H9 (cell line): ENCODE results near the gene DUOXA2. TPM values are rescaled to one million over a fixed set of nuclear protein-coding genes. Genes with fewer than 3 reads are reported as not detected.

Source experiments
- DNase-seq: peaks from one replicate; pipeline ENCODE4 v3.0.0-alpha.2; 2017
- H2AFZ ChIP-seq: one replicate; pipeline ENCODE4 v1.6.1; 2013; ENCODE audit warnings: mild to moderate bottlenecking, low read length, control low read depth, moderate library complexity
- H2AK5ac ChIP-seq: 2 replicates; pipeline ENCODE4 v1.6.1; 2013; ENCODE audit warnings: low read length, control low read depth, mixed read lengths; ENCODE audit not compliant: insufficient read length
- H2BK120ac ChIP-seq: one replicate; pipeline ENCODE4 v1.6.1; 2013; ENCODE audit warnings: low read depth, mild to moderate bottlenecking, low read length, control low read depth, inconsistent platforms; ENCODE audit not compliant: poor library complexity, severe bottlenecking
- H2BK12ac ChIP-seq: 2 replicates; pipeline ENCODE4 v1.6.1; 2013; ENCODE audit warnings: low read length, control low read depth, mixed read lengths, low read depth; ENCODE audit not compliant: insufficient read length
- H2BK15ac ChIP-seq: 2 replicates; pipeline ENCODE4 v1.6.1; 2013; ENCODE audit warnings: low read depth, low read length, control low read depth
- H2BK20ac ChIP-seq: one replicate; pipeline ENCODE4 v1.6.1; 2013; ENCODE audit warnings: low read depth, mild to moderate bottlenecking, low read length, control low read depth, inconsistent platforms; ENCODE audit not compliant: poor library complexity, severe bottlenecking
- H2BK5ac ChIP-seq: 2 replicates; pipeline ENCODE4 v1.6.1; 2013; ENCODE audit warnings: low read length, control low read depth, mixed read lengths; ENCODE audit not compliant: insufficient read length
- H3K14ac ChIP-seq: 2 replicates; pipeline ENCODE4 v1.6.1; 2013; ENCODE audit warnings: low read length, control low read depth; ENCODE audit not compliant: insufficient read depth
- H3K18ac ChIP-seq: 2 replicates; pipeline ENCODE4 v1.6.1; 2013; ENCODE audit warnings: low read depth, mild to moderate bottlenecking, mixed read lengths, low read length, control low read depth; ENCODE audit not compliant: insufficient read length
- H3K23ac ChIP-seq: 2 replicates; pipeline ENCODE4 v1.6.1; 2013; ENCODE audit warnings: low read length, control low read depth, mixed read lengths, low read depth; ENCODE audit not compliant: insufficient read length
- H3K23me2 ChIP-seq: 2 replicates; pipeline ENCODE4 v1.6.1; 2013; ENCODE audit warnings: low read depth, mild to moderate bottlenecking, mixed read lengths, low read length, control low read depth; ENCODE audit not compliant: insufficient read length, poor library complexity, severe bottlenecking
- H3K27ac ChIP-seq: 2 replicates; pipeline ENCODE4 v1.5.1; 2013; ENCODE audit warnings: low read length, control low read depth, mixed read lengths, low read depth; ENCODE audit not compliant: insufficient read length
- H3K27me3 ChIP-seq: 2 replicates; pipeline ENCODE4 v1.6.1; 2013; ENCODE audit warnings: low read length, control low read depth, inconsistent platforms; ENCODE audit not compliant: insufficient read depth
- H3K4ac ChIP-seq: 2 replicates; pipeline ENCODE4 v1.6.1; 2013; ENCODE audit warnings: low read depth, mild to moderate bottlenecking, control low read depth, inconsistent platforms, low read length, moderate library complexity
- H3K4me1 ChIP-seq: 2 replicates; pipeline ENCODE4 v1.6.1; 2013; ENCODE audit warnings: low read length, control low read depth, inconsistent platforms; ENCODE audit not compliant: insufficient read depth
- H3K4me2 ChIP-seq: 2 replicates; pipeline ENCODE4 v1.6.1; 2013; ENCODE audit warnings: low read length, control low read depth, mixed read lengths; ENCODE audit not compliant: insufficient read length, insufficient read depth
- H3K56ac ChIP-seq: 2 replicates; pipeline ENCODE4 v1.6.1; 2013; ENCODE audit warnings: low read depth, mild to moderate bottlenecking, mixed read lengths, low read length, control low read depth; ENCODE audit not compliant: insufficient read length
- H3K79me1 ChIP-seq: 2 replicates; pipeline ENCODE4 v1.6.1; 2013; ENCODE audit warnings: low read depth, mild to moderate bottlenecking, moderate library complexity, low read length, control low read depth, inconsistent platforms; ENCODE audit not compliant: insufficient read depth, poor library complexity, severe bottlenecking
- H3K79me2 ChIP-seq: 2 replicates; pipeline ENCODE4 v1.6.1; 2013; ENCODE audit warnings: low read length, control low read depth, inconsistent platforms; ENCODE audit not compliant: insufficient read depth
- H3K9ac ChIP-seq: 2 replicates; pipeline ENCODE4 v1.6.1; 2013; ENCODE audit warnings: low read length, control low read depth, mixed read lengths; ENCODE audit not compliant: insufficient read length; ENCODE audit errors: extremely low read depth
- H3K9me3 ChIP-seq: one replicate; pipeline ENCODE4 v1.6.1; 2013; ENCODE audit warnings: low read depth, low read length, inconsistent platforms; ENCODE audit not compliant: control insufficient read depth
- H3T11ph ChIP-seq: one replicate; pipeline ENCODE4 v1.6.1; 2013; ENCODE audit warnings: mild to moderate bottlenecking, low read length, control low read depth, inconsistent platforms
- H4K20me1 ChIP-seq: one replicate; pipeline ENCODE4 v1.6.1; 2013; ENCODE audit not compliant: control insufficient read depth, insufficient read length, insufficient read depth
- H4K5ac ChIP-seq: 2 replicates; pipeline ENCODE4 v1.6.1; 2013; ENCODE audit warnings: low read depth, mild to moderate bottlenecking, mixed read lengths, low read length, control low read depth; ENCODE audit not compliant: insufficient read length
- H4K8ac ChIP-seq: replicated peaks from 2 replicates; pipeline ENCODE4 v1.6.1; 2013; ENCODE audit warnings: low read length, control low read depth, mixed read lengths, low read depth; ENCODE audit not compliant: insufficient read length
- H4K91ac ChIP-seq: 2 replicates; pipeline ENCODE4 v1.6.1; 2013; ENCODE audit warnings: low read depth, mild to moderate bottlenecking, moderate library complexity, mixed read lengths, low read length, control low read depth; ENCODE audit not compliant: insufficient read length
- H3K27ac Mint-ChIP-seq, 3 experiments: 2 replicates in 2 of 3; 3 replicates in 1 of 3; pipeline ENCODE4 v1.8.0; 2020 to 2021; ENCODE audit warnings: mixed read lengths in 3 of 3, mild to moderate bottlenecking in 1 of 3, moderate library complexity in 1 of 3
- H3K27me3 Mint-ChIP-seq: 2 replicates; pipeline ENCODE4 v1.8.0; 2021; ENCODE audit warnings: low read depth, mild to moderate bottlenecking, moderate library complexity, mixed read lengths
- H3K36me3 Mint-ChIP-seq, 3 experiments: 2 replicates in 2 of 3; 3 replicates in 1 of 3; pipeline ENCODE4 v1.8.0; 2020 to 2021; ENCODE audit warnings: low read depth in 3 of 3, mixed read lengths in 3 of 3; ENCODE audit not compliant: insufficient read depth in 1 of 3
- H3K4me1 Mint-ChIP-seq, 2 experiments: 2 replicates each; pipeline ENCODE4 v1.8.0; 2020; ENCODE audit warnings: mixed read lengths in 2 of 2
- H3K4me3 Mint-ChIP-seq, 2 experiments: 2 replicates in 1 of 2; 3 replicates in 1 of 2; pipeline ENCODE4 v1.8.0; 2020 to 2021; ENCODE audit warnings: mild to moderate bottlenecking in 2 of 2, mixed read lengths in 2 of 2, moderate library complexity in 1 of 2
- H3K9me3 Mint-ChIP-seq, 2 experiments: 2 replicates in 1 of 2; 3 replicates in 1 of 2; pipeline ENCODE4 v1.8.0; 2020; ENCODE audit warnings: mild to moderate bottlenecking in 2 of 2, mixed read lengths in 2 of 2, moderate library complexity in 1 of 2
- WGBS: extraction: QIAGEN DNeasy Blood & Tissue Kit; methylation state at CpG from one replicate; pipeline ENCODE4 v1.1.7; 2013; ENCODE audit warnings: missing lambda C conversion rate, low lambda C conversion rate, mixed read lengths; ENCODE audit not compliant: insufficient read length; ENCODE audit errors: extremely low coverage; 5-methylcytosine and 5-hydroxymethylcytosine counted together
- total RNA-seq: library from RNA; stranded (reverse); gene quantifications from 2 replicates; pipeline ENCODE4 v1.2.1, GENCODE V29; 2021
- TF ChIP-seq, protein P1 (sequence below): fragments of 200-600 bp; sonication (generic); conservative IDR thresholded peaks from 3 replicates; pipeline ENCODE4 v1.8.0; 2021; ENCODE audit warnings: antibody characterized with exemption, mild to moderate bottlenecking

DUOXA2 gene
- total RNA-seq, 1 experiment from 2014 or later: not detected

- TF ChIP-seq, protein P1, sequence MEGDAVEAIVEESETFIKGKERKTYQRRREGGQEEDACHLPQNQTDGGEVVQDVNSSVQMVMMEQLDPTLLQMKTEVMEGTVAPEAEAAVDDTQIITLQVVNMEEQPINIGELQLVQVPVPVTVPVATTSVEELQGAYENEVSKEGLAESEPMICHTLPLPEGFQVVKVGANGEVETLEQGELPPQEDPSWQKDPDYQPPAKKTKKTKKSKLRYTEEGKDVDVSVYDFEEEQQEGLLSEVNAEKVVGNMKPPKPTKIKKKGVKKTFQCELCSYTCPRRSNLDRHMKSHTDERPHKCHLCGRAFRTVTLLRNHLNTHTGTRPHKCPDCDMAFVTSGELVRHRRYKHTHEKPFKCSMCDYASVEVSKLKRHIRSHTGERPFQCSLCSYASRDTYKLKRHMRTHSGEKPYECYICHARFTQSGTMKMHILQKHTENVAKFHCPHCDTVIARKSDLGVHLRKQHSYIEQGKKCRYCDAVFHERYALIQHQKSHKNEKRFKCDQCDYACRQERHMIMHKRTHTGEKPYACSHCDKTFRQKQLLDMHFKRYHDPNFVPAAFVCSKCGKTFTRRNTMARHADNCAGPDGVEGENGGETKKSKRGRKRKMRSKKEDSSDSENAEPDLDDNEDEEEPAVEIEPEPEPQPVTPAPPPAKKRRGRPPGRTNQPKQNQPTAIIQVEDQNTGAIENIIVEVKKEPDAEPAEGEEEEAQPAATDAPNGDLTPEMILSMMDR: no peak
- Histone ChIP-seq H2BK12ac (no peak overlapping the region), H3K27me3 (no peaks in the 10 kb centered on the region), H3T11ph (no peak overlapping the region), H2BK5ac (no peak overlapping the region), H2AK5ac (no peak overlapping the region), H3K23me2 (no peaks in the 10 kb centered on the region), H3K18ac (no peak overlapping the region), H2AFZ (no peak overlapping the region), H3K56ac (no peak overlapping the region), H3K4ac (no peak overlapping the region), H3K79me2 (no peaks in the 10 kb centered on the region), H3K79me1 (no peaks in the 10 kb centered on the region), H3K4me1 (no peaks in the 10 kb centered on the region), H4K20me1 (no peaks in the 10 kb centered on the region), H2BK120ac (no peak overlapping the region), H4K91ac (no peak overlapping the region), H2BK20ac (no peak overlapping the region), H3K27ac (no peak overlapping the region), H3K14ac (no peak overlapping the region), H3K23ac (no peak overlapping the region), H3K9me3 (no peaks in the 10 kb centered on the region), H4K8ac (no peak overlapping the region), H3K4me2 (no peak overlapping the region), H3K9ac (no peak overlapping the region), H2BK15ac (no peak overlapping the region), H4K5ac (no peak overlapping the region)
- Mint-ChIP-seq H3K27me3 (peaks cover 32% of the 10 kb centered on the region), H3K27ac (no peak overlapping the region; a peak in 1 of 7 replicates), H3K4me1 (peaks cover 5 to 7% of the 10 kb centered on the region in 2 experiments; a peak in 3 of 4 replicates), H3K36me3 (no peaks in the 10 kb centered on the region), H3K9me3 (no peaks in the 10 kb centered on the region), H3K4me3 (no peak overlapping the region)
- DNase-seq: no peak
- no CpG with 5 or more reads among the region's 1 CpG for WGBS
Measured at GRCh38 chr15:45149060-45149459, 34.9 kb downstream of the DUOXA2 start.
